HepG2 (cell line): ENCODE data around the gene POLQ.

Experiments used
- AGO2 ChIP-seq: fragments of 200-400 bp; formaldehyde crosslinking; optimal IDR thresholded peaks from 2 replicates; pipeline ENCODE3; 2017; ENCODE audit warnings: mild to moderate bottlenecking, low read depth, low read length, moderate library complexity
- HDAC2 ChIP-seq: sonication (generic); formaldehyde crosslinking; IDR thresholded peaks from 2 replicates; pipeline ENCODE4 v1.4.0; 2020; ENCODE audit warnings: missing genetic modification reagents
- KAT2B ChIP-seq: fragments of 150-350 bp; IDR thresholded peaks from 2 replicates; pipeline ENCODE4 v1.6.1; 2014; ENCODE audit warnings: low read depth, low read length, borderline replicate concordance
- KAT8 ChIP-seq: IDR thresholded peaks from 2 replicates; pipeline ENCODE4 v1.6.1; 2016; ENCODE audit warnings: missing genetic modification reagents, missing compliant biosample characterization
- NFRKB ChIP-seq: fragments of 450-650 bp; IDR thresholded peaks from 2 replicates; pipeline ENCODE4 v1.6.1; 2017
- PHF5A ChIP-seq: IDR thresholded peaks from one replicate; pipeline ENCODE4 v1.6.1; 2018; ENCODE audit warnings: low read depth, missing genetic modification reagents; ENCODE audit not compliant: unreplicated experiment
- POGZ ChIP-seq: sonication (generic); formaldehyde crosslinking; IDR thresholded peaks from 2 replicates; pipeline ENCODE4 v1.4.0; 2020; ENCODE audit warnings: mild to moderate bottlenecking, missing genetic modification reagents
- RAD21 ChIP-seq: fragments of 450-650 bp; formaldehyde crosslinking; IDR thresholded peaks from 2 replicates; pipeline ENCODE4 v1.5.0; 2020; ENCODE audit warnings: mild to moderate bottlenecking
- SUZ12 ChIP-seq: fragments of 150-350 bp; IDR thresholded peaks from 2 replicates; pipeline ENCODE4 v1.6.1; 2014; ENCODE audit warnings: low read depth, low read length
- THYN1 ChIP-seq: sonication (generic); formaldehyde crosslinking; IDR thresholded peaks from 2 replicates; pipeline ENCODE4 v1.8.1; 2023; ENCODE audit warnings: low read depth, mild to moderate bottlenecking, moderate library complexity, missing genetic modification reagents, borderline replicate concordance
- TF ChIP-seq, protein P1 (sequence below): sonication (generic); formaldehyde crosslinking; IDR thresholded peaks from 2 replicates; pipeline ENCODE4 v1.5.0; 2020; ENCODE audit warnings: mild to moderate bottlenecking, missing genetic modification reagents, moderate library complexity

DNA sequence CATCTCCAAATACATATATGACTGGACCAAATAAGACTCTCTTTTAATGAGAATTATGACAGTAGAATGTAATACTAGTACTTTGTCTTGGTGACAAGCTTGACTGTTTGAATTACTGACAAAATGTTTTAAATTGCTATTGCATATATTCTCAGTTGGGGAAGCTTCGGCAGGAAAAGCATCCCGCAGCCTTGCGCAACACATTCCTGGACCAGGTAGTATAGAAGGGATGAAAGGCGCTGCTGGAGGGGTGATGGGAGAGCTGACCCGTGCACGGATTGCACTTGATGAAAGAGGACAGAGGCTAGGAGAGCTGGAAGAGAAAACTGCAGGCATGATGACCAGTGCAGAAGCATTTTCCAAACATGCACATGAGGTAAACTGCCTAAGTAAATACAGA, 127.6 kb downstream of the POLQ start:
- TF ChIP-seq THYN1 (CRISPR knock-in tag): no peak
- no peak for TF ChIP-seq NFRKB
- TF ChIP-seq HDAC2 (CRISPR knock-in tag): no peak
- no peak for TF ChIP-seq PHF5A (CRISPR knock-in tag)
- no peak for TF ChIP-seq POGZ (CRISPR knock-in tag)
- TF ChIP-seq KAT8 (CRISPR knock-in tag): no peak
- no peak for TF ChIP-seq SUZ12
- TF ChIP-seq, protein P1, sequence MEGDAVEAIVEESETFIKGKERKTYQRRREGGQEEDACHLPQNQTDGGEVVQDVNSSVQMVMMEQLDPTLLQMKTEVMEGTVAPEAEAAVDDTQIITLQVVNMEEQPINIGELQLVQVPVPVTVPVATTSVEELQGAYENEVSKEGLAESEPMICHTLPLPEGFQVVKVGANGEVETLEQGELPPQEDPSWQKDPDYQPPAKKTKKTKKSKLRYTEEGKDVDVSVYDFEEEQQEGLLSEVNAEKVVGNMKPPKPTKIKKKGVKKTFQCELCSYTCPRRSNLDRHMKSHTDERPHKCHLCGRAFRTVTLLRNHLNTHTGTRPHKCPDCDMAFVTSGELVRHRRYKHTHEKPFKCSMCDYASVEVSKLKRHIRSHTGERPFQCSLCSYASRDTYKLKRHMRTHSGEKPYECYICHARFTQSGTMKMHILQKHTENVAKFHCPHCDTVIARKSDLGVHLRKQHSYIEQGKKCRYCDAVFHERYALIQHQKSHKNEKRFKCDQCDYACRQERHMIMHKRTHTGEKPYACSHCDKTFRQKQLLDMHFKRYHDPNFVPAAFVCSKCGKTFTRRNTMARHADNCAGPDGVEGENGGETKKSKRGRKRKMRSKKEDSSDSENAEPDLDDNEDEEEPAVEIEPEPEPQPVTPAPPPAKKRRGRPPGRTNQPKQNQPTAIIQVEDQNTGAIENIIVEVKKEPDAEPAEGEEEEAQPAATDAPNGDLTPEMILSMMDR: no peak
- TF ChIP-seq RAD21 (CRISPR knock-in tag): no peak
- no peak for TF ChIP-seq KAT2B
- no peak for TF ChIP-seq AGO2
